Stimulated activated CD8-positive, alpha-beta memory T cell treated with anti-CD3 and anti-CD28 coated beads, Interleukin-12 subunit alpha, Interleukin-12 subunit beta, amount 100 ng/mL, for 24 hours (primary cell): ENCODE data around the gene NIF3L1.
A peak's percentile ranks its signal among the peaks of the same experiment; 100 is the strongest.

Experiments used
- DNase-seq: peaks from one replicate; pipeline ENCODE4 v3.0.0-alpha.2; 2020; ENCODE audit errors: extremely low read depth

NIF3L1 gene

DNA sequence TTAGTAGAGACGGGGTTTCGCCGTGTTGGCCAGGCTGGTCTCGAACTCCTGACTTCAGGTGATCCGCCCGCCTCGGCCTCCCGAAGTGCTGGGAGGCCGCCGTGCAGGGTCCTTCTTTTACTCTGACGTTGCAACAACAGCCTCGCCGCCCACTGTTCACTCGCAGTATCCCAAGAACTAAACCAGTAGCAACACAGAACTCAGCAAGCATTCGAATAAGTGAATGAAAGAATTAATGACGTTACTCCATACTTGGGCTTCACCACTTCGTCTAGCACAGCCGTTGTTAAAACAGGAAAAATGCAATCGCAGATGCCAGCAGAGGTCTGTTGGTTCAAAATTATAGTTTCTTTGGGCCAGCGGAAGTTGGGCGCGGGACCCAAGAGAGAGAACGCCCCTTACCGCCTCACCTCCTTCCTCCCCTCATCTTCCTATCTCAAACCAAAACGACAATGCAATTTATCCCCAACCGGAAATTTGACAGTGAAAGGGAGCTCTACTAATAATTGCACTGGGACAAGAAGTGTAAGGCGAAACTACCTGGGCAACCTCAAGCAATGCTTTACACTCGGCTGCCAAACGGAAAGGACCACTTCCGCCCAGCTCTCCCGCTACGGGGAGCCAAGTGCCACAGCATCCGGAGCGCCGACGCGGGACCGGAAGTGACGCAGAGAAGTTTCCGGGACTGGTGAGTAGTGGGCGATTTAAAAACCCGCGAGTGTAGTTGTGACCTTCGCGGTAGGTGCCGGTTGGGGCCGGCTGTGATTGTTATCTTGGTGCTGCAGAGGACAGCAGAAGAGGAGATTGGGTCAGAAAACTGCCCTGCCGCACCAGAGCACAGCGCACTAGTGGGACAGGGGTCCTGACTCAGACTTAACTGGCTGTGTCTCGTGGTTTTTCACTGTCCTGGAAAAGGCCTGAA lies at the start of gene NIF3L1, which contains the start of gene PPIL3:
TSS of gene NIF3L1 (plus strand) at position 668 of the 922 bp plus-strand sequence. CDS start 2,573 bp downstream, outside the sequence.
TSS of gene PPIL3 (minus strand) at position 374 of the 922 bp plus-strand sequence. CDS start 1,462 bp downstream, outside the sequence.
- DNase-seq, result peak; percentile 88

DNA sequence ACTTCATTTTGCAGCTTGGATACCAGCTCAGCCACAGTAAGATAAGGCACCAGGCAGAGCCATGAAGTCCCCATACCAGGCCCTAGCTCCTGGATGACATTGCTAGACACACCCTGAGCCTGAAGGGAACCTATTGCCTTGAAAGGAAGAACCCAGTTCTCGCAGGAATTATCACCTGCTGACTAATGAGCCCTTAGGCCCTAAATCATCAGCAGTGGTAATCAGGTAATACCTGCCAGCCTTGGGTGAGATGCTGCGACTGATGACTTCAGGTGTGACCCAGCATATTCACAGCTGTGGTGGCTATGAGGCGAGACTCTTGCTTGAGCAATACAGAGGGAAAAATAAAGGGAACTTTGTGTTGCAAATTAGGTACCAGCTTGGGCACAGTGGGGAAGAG lies 49.7 kb upstream of the NIF3L1 start:
- no peak for DNase-seq

- no peak for DNase-seq
Measured at GRCh38 chr2:200843993-200844948, 44.9 kb upstream of the NIF3L1 start.

- no peak for DNase-seq
Measured at GRCh38 chr2:200845194-200845593, 44.0 kb upstream of the NIF3L1 start.

- no peak for DNase-seq
Measured at GRCh38 chr2:200845669-200846325, 43.4 kb upstream of the NIF3L1 start.

DNA sequence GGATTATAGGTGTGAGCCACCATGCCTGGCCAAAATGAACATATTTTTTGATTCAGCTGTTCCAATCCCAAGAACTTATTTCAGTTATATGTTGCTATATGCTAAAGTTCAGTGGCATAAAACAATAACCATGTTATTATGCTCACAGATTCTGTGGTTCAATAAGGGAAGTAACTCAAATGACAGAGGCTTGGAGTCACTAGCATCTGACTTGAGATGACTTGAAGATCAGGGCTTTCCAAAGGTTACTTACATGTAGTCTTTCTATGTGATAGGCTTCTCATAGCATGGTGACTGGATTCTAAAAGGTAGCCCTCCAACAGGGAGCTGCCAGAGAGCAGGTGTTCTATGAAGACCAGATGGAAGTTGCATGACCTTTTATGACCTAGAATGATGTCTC lies 41.9 kb upstream of the NIF3L1 start:
- DNase-seq, result no peak

DNA sequence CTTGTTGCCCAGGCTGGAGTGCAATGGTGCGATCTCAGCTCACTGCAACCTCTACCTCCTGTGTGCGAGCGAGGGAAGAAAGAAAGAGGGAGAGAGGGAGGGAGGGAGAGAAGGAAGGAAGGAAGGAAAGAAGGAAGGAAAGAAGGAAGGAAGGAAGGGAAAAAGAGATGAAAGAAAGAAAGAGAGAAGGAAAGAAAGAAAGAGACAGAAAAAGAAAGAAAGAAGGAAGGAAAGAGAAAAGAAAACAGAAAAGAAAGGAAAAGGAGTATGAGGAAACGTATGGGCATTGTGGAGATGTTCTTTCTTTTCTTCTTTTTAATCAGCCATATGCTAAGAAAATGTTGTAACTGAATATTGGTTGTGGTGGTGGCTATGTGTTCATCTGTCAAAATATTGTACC lies 41.2 kb upstream of the NIF3L1 start:
- DNase-seq, result no peak

DNA sequence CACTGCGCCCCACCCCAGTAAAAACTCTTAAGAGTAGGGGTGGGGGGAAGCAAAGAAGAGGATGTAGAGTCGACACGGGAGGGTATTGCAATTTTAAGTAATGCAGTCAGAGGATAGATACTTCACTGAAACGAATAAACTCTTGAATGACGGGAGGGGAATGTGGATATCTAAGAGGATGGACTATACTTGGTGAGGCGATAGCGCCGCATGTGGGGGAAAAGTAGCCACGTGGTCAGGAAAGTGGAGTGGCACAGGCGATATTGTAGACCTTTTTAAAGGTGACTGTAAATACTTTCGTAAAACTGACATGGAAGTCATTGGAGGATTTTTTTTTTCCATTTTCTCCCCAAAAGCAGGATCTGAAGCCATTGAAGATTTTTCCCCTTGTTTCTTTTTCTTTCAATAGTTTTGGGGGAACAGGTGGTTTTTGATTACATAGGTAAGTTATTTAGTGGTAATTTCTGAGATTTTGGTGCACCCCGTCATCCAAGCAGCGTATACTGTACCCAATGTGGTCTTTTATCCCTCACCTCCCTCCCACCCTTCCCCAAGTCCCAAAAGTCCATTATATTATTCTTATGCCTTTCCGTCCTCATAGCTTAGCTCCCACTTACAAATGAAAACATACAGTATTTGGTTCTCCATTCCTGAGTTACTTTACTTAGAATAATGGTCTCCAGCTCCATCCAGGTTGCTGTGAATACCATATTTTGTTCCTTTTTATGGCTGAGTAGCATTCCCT lies 38.5 kb upstream of the NIF3L1 start:
- no peak for DNase-seq

GRCh38 chr2:200851398-200852248 lies 37.5 kb upstream of the NIF3L1 start:
- no peak for DNase-seq

- DNase-seq, result no peak
Measured at GRCh38 chr2:200852605-200853004, 36.6 kb upstream of the NIF3L1 start.

DNA sequence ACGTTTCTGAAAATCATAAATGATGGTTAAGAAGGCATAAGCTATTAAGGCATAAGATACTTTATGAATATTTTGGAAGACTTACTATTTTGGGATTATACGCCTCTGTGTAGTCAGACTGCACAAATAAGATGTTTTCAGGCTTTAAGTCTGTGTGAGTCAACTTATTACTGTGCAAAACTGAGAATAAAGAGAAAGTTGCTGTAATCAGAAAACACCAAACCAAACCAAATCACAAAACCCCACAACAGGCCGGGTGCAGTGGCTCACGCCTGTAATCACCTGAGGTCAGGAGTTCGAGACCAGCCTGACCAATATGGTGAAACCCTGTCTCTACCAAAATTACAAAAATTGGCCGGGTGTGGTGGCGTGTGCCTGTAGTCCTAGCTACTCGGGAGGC lies 32.4 kb upstream of the NIF3L1 start:
- DNase-seq, result no peak

DNA sequence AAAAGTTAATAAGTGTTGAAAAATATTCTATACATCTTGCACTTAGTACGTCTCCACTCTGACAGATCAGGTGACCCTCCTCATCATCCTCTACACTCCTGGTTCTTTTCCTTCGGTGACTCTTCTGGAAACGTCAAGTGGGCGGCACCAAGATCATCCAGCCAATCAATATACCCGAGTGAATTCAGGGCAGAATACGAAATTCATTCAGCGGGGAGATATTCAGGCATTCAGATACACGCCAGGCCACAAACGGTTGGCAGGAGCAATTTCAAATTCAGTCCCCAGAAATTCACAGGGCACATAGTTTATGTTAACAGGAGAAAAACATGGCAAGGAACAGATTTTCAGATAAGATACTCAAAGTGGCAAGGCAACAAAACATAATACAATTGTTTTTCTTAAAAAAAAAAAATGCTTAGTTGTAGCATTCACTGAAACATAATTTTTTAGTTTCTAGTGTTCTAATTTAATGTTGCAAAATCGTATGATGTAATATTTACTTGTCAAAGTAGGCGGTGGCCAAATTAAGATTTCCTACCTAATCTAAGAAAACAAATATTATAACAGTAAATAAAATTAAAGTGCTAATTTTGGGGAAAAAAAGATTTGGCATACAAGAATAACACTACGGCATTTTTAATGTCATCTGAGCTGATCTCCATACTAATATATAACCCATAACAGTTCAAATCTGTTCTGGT lies 28.9 kb upstream of the NIF3L1 start:
- no peak for DNase-seq

DNA sequence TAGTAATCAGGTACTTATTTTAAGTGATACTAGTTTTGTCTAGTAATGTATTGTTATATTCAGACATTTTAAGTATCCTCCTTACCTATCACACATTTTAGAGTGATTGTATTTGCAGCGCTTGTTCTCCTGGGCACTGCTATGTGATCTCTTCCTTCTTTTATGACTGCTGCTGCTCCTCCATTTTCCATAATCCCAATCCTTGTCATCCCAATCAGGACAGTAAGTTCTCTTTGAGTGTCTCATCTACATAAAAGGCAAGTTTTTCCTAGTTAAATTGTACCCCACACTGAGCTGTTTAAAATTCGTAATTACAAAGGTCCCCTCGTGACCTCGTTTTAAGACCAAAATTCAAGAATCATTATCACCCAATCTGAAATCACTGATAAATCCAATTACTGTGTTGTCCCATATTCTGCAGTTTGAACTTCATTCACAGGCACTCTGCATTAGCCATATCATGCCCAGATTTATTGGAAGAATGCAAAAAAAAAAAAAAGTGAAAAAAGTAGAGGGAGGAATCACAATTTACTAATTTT lies 27.5 kb upstream of the NIF3L1 start:
- no peak for DNase-seq

GRCh38 chr2:200862532-200863000 lies 26.6 kb upstream of the NIF3L1 start:
- peak; percentile 38 for DNase-seq

DNA sequence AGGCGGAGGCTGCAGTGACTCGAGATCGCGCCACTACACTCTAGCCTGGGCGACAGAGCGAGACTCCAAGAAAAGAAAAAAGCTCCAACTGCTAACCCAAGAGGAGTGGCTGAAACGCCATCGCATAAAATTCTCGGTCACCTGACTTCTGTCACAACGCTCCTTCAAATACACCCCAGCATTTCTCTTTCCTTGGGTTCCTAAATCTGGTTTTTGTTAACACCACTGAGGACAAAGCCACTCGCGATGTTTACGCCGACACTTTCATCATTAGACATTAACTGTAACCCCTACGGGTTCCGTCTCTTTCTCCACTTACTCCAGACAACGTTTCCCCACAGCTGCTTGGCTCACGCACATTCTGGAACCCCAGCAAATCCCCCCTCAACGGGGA lies 25.4 kb upstream of the NIF3L1 start:
- no peak for DNase-seq

DNA sequence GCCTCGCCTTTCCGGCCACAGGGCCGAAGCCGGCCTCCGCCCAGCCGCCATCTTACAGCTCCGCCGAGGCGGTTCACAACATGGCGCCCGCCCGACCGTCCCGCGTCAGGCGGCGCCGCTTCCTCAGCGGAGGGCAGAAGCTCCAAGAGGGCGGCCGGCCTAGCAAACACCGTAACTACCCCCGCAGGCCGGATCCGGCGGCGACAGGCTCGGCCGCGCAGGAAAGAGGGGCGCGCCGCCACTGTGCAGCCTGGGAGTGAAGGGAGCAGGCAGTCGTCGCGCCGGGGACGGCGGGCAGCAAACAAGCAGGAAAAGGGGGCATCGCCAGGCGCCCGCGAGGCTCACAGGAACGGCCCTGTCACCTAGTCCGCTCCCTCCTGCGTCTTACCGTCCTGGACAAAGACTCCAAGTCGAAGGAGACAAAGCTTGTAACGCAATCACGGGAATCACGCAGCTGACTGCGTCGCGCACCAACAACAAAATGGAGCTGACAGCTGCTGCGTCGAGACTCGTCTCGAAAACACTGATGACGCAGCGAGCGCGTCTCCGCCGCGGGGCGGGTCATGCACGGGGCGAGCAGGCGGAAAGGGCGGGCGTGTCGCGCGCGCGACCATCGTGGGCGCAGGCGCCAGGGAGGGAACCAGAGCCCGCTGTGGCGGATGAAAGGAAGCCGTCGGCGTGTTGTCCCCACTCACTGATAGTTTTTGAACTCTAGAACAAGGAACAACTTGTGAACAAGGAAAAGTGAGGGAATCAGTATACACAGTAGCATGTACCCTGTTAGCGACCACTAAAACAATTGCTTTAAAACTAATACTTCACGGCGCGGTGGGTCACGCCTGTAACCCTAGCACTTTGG lies 24.8 kb upstream of the NIF3L1 start, which contains the start of gene CLK1:
TSS of gene CLK1 (minus strand) at position 483 of the 859 bp plus-strand sequence. CDS start 2,796 bp downstream, outside the sequence.
- peak; percentile 95 for DNase-seq

GRCh38 chr2:200869014-200869413 lies 20.2 kb upstream of the NIF3L1 start:
- DNase-seq, result no peak

- no peak for DNase-seq
Measured at GRCh38 chr2:200871151-200871550, 18.0 kb upstream of the NIF3L1 start.
